ENCODE data around the gene PSG4.
"Not testable (repeated sequence)": the region's sequence is repeated elsewhere in the genome, so short reads cannot be mapped to it uniquely, and the experiment has no call there.

PSG4 gene

GRCh38 chr19:43198686-43199419 lies 6.6 kb downstream of the PSG4 start:
- DNase-seq (ENCODE audit: low read depth in 2 of 2): not testable (repeated sequence)

GRCh38 chr19:43197666-43198397 lies 7.6 kb downstream of the PSG4 start:
- DNase-seq (ENCODE audit: low read depth in 2 of 2): not testable (repeated sequence)

- DNase-seq (ENCODE audit: low read depth in 2 of 2): not testable (repeated sequence)
These were observed 11.0 kb downstream of the PSG4 start for GRCh38 chr19:43194397-43194796.

GRCh38 chr19:43192381-43193155 lies 12.9 kb downstream of the PSG4 start:
- not testable (repeated sequence) for DNase-seq (ENCODE audit: low read depth in 2 of 2)

- DNase-seq (ENCODE audit: low read depth in 2 of 2): not testable (repeated sequence)
These were observed 17.3 kb downstream of the PSG4 start for GRCh38 chr19:43188092-43188491.

GRCh38 chr19:43186311-43186935 lies 19.0 kb downstream of the PSG4 start, which contains the start of gene PSG5:
PSG5 (minus strand) TSS chr19:43186536; CDS start chr19:43186405, 131 bp downstream.
- not testable (repeated sequence) for DNase-seq (ENCODE audit: low read depth in 2 of 2)

- peak in 1 of 2 experiments; percentile 39 for DNase-seq (ENCODE audit: low read depth in 2 of 2)
These were observed 23.3 kb downstream of the PSG4 start for GRCh38 chr19:43181869-43182771.

- DNase-seq (ENCODE audit: low read depth in 2 of 2): not testable (repeated sequence)
These were observed 25.8 kb downstream of the PSG4 start for GRCh38 chr19:43179569-43180147.

GRCh38 chr19:43178577-43178976 lies 26.9 kb downstream of the PSG4 start:
- DNase-seq (ENCODE audit: low read depth in 2 of 2): not testable (repeated sequence)

- DNase-seq (ENCODE audit: low read depth in 2 of 2): not testable (repeated sequence)
These were observed 39.5 kb downstream of the PSG4 start for GRCh38 chr19:43165906-43166305.

- not testable (repeated sequence) for DNase-seq (ENCODE audit: low read depth in 2 of 2)
These were observed 42.3 kb downstream of the PSG4 start for GRCh38 chr19:43163135-43163534.

GRCh38 chr19:43162261-43162660 lies 43.2 kb downstream of the PSG4 start:
- not testable (repeated sequence) for DNase-seq (ENCODE audit: low read depth in 2 of 2)

- no peak for DNase-seq (ENCODE audit: low read depth in 2 of 2)
These were observed 53.2 kb downstream of the PSG4 start for GRCh38 chr19:43152214-43152613.

GRCh38 chr19:43149788-43150187 lies 55.6 kb downstream of the PSG4 start:
- DNase-seq (ENCODE audit: low read depth in 2 of 2): not testable (repeated sequence)

- no peak for DNase-seq (ENCODE audit: low read depth in 2 of 2)
These were observed 57.2 kb downstream of the PSG4 start for GRCh38 chr19:43148233-43148632.
